HepG2 (cell line): Measurements from ENCODE around the gene ACSS1. TPM values are rescaled to one million over a fixed set of nuclear protein-coding genes. Genes with fewer than 3 reads are reported as not detected.

Experiments used
- CEBPB ChIP-seq: IDR thresholded peaks from 2 replicates; pipeline ENCODE4 v1.6.1; 2011; ENCODE audit warnings: low read depth, low read length, improper control_type of control experiment, borderline replicate concordance
- HNF1A ChIP-seq, 2 experiments: sonication (generic) in 1 of 2; formaldehyde crosslinking in 1 of 2; IDR thresholded peaks; 2 replicates each; pipeline versions ENCODE4 v1.4.0 to v1.6.1; 2016 to 2020; ENCODE audit warnings: borderline replicate concordance in 1 of 2, low read depth in 1 of 2, mild to moderate bottlenecking in 1 of 2, missing genetic modification reagents in 1 of 2
- MBD4 ChIP-seq: IDR thresholded peaks from 2 replicates; pipeline ENCODE4 v1.6.1; 2012; ENCODE audit warnings: low read length, inconsistent platforms, borderline replicate concordance
- NRL ChIP-seq: sonication (generic); formaldehyde crosslinking; IDR thresholded peaks from 2 replicates; pipeline ENCODE4 v1.5.0; 2020; ENCODE audit warnings: missing genetic modification reagents, mild to moderate bottlenecking, moderate library complexity, borderline replicate concordance
- SP140L ChIP-seq: sonication (generic); formaldehyde crosslinking; IDR thresholded peaks from 2 replicates; pipeline ENCODE4 v1.4.0; 2020; ENCODE audit warnings: missing genetic modification reagents, borderline replicate concordance
- SSRP1 ChIP-seq: IDR thresholded peaks from 2 replicates; pipeline ENCODE4 v1.6.1; 2016; ENCODE audit warnings: control low read depth
- TFDP1 ChIP-seq: IDR thresholded peaks from 2 replicates; pipeline ENCODE4 v1.6.1; 2016; ENCODE audit warnings: missing compliant biosample characterization, missing genetic modification reagents, borderline replicate concordance
- ZBTB7B ChIP-seq: sonication (generic); formaldehyde crosslinking; IDR thresholded peaks from 2 replicates; pipeline ENCODE4 v1.4.0; 2020; ENCODE audit warnings: missing genetic modification reagents
- ZNF234 ChIP-seq: sonication (generic); formaldehyde crosslinking; conservative IDR thresholded peaks from 2 replicates; pipeline ENCODE4 v1.5.1; 2020; ENCODE audit warnings: mild to moderate bottlenecking, missing genetic modification reagents
- ZNF614 ChIP-seq: IDR thresholded peaks from 2 replicates; pipeline ENCODE4 v1.6.1; 2018; ENCODE audit warnings: missing biosample characterization, missing genetic modification reagents, inconsistent platforms, borderline replicate concordance
- polyA plus RNA-seq, 8 experiments: library from polyadenylated mRNA; depleted of rRNA in 3 of 8; stranded (reverse) in 7 of 8; unstranded in 1 of 8; fragments of >200 nt; fragmentation: Illumina TruSeq in 4 of 8; extraction: Trizol in 4 of 8; gene quantifications; 2 replicates each; pipeline versions ENCODE4 v1.2.1 to v1.2.3, GENCODE V29; 2011 to 2016; ENCODE audit warnings: low read depth in 4 of 8, missing spikeins in 1 of 8, mixed read lengths in 1 of 8; ENCODE audit not compliant: insufficient read depth in 1 of 8
- total RNA-seq, 5 experiments: library from RNA; depleted of rRNA; stranded (reverse); fragments of >200 nt; fragmentation: Illumina TruSeq; extraction: Trizol; gene quantifications; 2 replicates each; pipeline ENCODE4 v1.2.3, GENCODE V29; 2016; ENCODE audit warnings: low read depth in 1 of 5
- TF ChIP-seq, protein P1 (sequence below): sonication (generic); formaldehyde crosslinking; IDR thresholded peaks from 2 replicates; pipeline ENCODE4 v1.5.0; 2020; ENCODE audit warnings: mild to moderate bottlenecking, missing genetic modification reagents, moderate library complexity

ACSS1 gene
- total and polyA plus RNA-seq, 2 of the 13 experiments (the other 11 are each of a cell fraction or from before 2014, with no cell fraction given), result 15.2 to 41.6 TPM

DNA sequence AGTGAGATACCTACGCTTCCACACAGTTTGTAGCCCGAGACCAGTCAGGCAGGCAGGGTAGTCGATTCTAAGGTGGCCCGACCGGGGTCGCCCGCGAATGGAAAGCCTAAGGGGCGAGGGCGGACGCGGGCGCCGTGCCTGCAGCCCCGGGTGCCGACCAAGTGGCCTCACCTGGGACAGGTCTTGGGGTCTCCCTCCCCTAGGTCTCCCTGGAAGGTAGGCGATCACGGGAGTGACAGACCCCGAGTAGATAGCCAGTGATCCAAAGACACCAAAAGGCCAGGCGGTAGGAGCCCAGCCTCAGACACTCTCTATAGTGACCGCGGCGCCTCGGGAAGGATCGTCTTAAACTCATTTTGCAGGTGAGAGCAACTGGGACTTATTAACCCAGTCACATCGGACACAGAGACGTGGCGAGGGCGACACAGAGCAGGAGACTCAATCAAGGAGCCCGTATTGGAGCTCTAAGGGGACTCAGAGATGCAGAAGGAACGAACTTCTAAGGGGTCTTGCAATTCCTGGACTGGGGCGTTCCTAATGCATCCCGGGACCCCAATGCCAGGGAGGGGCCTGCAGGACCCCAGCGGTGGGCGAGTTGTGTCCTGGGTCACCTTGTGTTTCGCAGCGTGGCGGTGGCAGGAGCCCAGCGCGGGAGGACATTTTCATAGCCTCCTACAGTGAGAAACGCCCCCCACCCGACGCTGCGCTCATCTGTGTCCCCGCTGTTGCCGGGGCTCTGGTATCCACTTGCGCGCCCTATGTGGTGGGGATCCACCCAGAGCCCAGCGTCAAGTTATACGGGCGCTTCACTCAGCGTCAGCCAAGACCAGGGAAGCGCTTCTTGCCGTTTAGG is 26.1 kb upstream of the ACSS1 start (continued):
- TF ChIP-seq HNF1A (IDR thresholded peaks at IDR 0.05; ENCODE audit: low read depth) (no peak), HNF1A (CRISPR knock-in tag; IDR thresholded peaks at IDR 0.05; ENCODE audit: borderline replicate concordance) (no peak), NRL (CRISPR knock-in tag) (no peak), ZNF234 (CRISPR knock-in tag) (no peak), ZNF614 (CRISPR knock-in tag) (no peak), CEBPB (no peak), ZBTB7B (CRISPR knock-in tag) (no peak), SP140L (CRISPR knock-in tag) (no peak), SSRP1 (CRISPR knock-in tag) (no peak), MBD4 (no peak), TFDP1 (CRISPR knock-in tag) (no peak)
- TF ChIP-seq, protein P1, sequence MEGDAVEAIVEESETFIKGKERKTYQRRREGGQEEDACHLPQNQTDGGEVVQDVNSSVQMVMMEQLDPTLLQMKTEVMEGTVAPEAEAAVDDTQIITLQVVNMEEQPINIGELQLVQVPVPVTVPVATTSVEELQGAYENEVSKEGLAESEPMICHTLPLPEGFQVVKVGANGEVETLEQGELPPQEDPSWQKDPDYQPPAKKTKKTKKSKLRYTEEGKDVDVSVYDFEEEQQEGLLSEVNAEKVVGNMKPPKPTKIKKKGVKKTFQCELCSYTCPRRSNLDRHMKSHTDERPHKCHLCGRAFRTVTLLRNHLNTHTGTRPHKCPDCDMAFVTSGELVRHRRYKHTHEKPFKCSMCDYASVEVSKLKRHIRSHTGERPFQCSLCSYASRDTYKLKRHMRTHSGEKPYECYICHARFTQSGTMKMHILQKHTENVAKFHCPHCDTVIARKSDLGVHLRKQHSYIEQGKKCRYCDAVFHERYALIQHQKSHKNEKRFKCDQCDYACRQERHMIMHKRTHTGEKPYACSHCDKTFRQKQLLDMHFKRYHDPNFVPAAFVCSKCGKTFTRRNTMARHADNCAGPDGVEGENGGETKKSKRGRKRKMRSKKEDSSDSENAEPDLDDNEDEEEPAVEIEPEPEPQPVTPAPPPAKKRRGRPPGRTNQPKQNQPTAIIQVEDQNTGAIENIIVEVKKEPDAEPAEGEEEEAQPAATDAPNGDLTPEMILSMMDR (CRISPR knock-in tag), result no peak
